K562 (cell line): ENCODE measurements around the gene NUP205. TPM values are rescaled to one million over a fixed set of nuclear protein-coding genes. Genes with fewer than 3 reads are reported as not detected.

Source experiments
- CBX8 ChIP-seq: fragments of 200-600 bp; sonication (generic); IDR thresholded peaks from 2 replicates; pipeline ENCODE4 v1.6.1; 2012; ENCODE audit warnings: borderline replicate concordance, mixed run types, low read depth, mild to moderate bottlenecking, moderate library complexity, mixed read lengths, low read length, control low read depth, inconsistent platforms; ENCODE audit not compliant: poor library complexity, severe bottlenecking; ENCODE audit errors: extremely low read depth
- CCNT2 ChIP-seq: IDR thresholded peaks from 2 replicates; pipeline ENCODE4 v1.6.1; 2011; ENCODE audit warnings: borderline replicate concordance, low read depth, mild to moderate bottlenecking, moderate library complexity, mixed read lengths, low read length; ENCODE audit not compliant: insufficient read length; ENCODE audit errors: extremely low read depth
- CREB5 ChIP-seq: fragments of 250-450 bp; sonication (Bioruptor Pico); IDR thresholded peaks from 2 replicates; pipeline ENCODE4 v1.5.0; 2020; ENCODE audit warnings: mild to moderate bottlenecking
- E2F3 ChIP-seq: fragments of 250-450 bp; sonication (Bioruptor Pico); IDR thresholded peaks from 2 replicates; pipeline ENCODE4 v1.4.0; 2020; ENCODE audit warnings: mild to moderate bottlenecking
- ELF1 ChIP-seq: fragments of 200-800 bp; sonication (Bioruptor generic); IDR thresholded peaks from 2 replicates; pipeline ENCODE4 v1.6.1; 2016; ENCODE audit warnings: missing genetic modification characterization, missing compliant biosample characterization
- ETS1 ChIP-seq: conservative IDR thresholded peaks from 2 replicates; pipeline ENCODE4 v1.6.1; 2011; ENCODE audit warnings: low read depth, mild to moderate bottlenecking, low read length; ENCODE audit not compliant: control insufficient read depth
- HDAC6 ChIP-seq: IDR thresholded peaks from 2 replicates; pipeline ENCODE4 v1.6.1; 2012; ENCODE audit warnings: low read depth, mild to moderate bottlenecking, control low read depth, inconsistent platforms, low read length, moderate library complexity
- ILF3 ChIP-seq: fragments of 450-650 bp; IDR thresholded peaks from 2 replicates; pipeline ENCODE4 v1.6.1; 2018; ENCODE audit warnings: antibody characterized with exemption, mild to moderate bottlenecking, moderate library complexity, borderline replicate concordance
- MCM5 ChIP-seq: fragments of 450-650 bp; IDR thresholded peaks from 2 replicates; pipeline ENCODE4 v1.6.1; 2016; ENCODE audit warnings: low read depth
- NFE2 ChIP-seq: IDR thresholded peaks from 2 replicates; pipeline ENCODE4 v1.6.1; 2014; ENCODE audit warnings: antibody characterized with exemption, low read depth
- PBX2 ChIP-seq, 2 experiments: IDR thresholded peaks in 1 of 2; conservative IDR thresholded peaks in 1 of 2; 2 replicates each; pipeline ENCODE4 v1.6.1; 2016; ENCODE audit warnings: low read depth in 2 of 2, mild to moderate bottlenecking in 1 of 2, missing compliant biosample characterization in 1 of 2, missing genetic modification characterization in 1 of 2, moderate library complexity in 1 of 2
- SETDB1 ChIP-seq: IDR thresholded peaks from one replicate; pipeline ENCODE4 v1.6.1; 2012; ENCODE audit warnings: low read length, control low read depth, inconsistent platforms
- SIN3A ChIP-seq, 2 experiments: fragments of 150-350 bp in 1 of 2; IDR thresholded peaks; 2 replicates each; pipeline ENCODE4 v1.6.1; 2011 to 2016; ENCODE audit warnings: borderline replicate concordance in 2 of 2, low read depth in 2 of 2, low read length in 2 of 2, mild to moderate bottlenecking in 2 of 2, moderate library complexity in 2 of 2; ENCODE audit not compliant: control insufficient read depth in 1 of 2
- SLC30A9 ChIP-seq: fragments of 250-450 bp; sonication (Bioruptor Pico); IDR thresholded peaks from 2 replicates; pipeline ENCODE4 v1.8.0; 2022; ENCODE audit warnings: mild to moderate bottlenecking, moderate library complexity
- TBP ChIP-seq: optimal IDR thresholded peaks from 2 replicates; pipeline ENCODE3; 2011; ENCODE audit warnings: low read depth, low read length, improper control_type of control experiment
- ZNF253 ChIP-seq: fragments of 250-450 bp; sonication (Bioruptor Pico); conservative IDR thresholded peaks from 2 replicates; pipeline ENCODE4 v1.6.1; 2021; ENCODE audit warnings: mild to moderate bottlenecking
- ZNF780A ChIP-seq: fragments of 250-450 bp; sonication (Bioruptor Pico); IDR thresholded peaks from 2 replicates; pipeline ENCODE4 v1.5.0; 2021; ENCODE audit warnings: mild to moderate bottlenecking
- polyA plus RNA-seq, 8 experiments: library from polyadenylated mRNA; depleted of rRNA in 4 of 8; stranded (reverse) in 5 of 8; unstranded in 3 of 8; fragments of >200 nt; fragmentation: Nextera tagmentation in 2 of 8; fragmentation: Illumina TruSeq in 1 of 8; extraction: Ambion mirVana in 2 of 8; extraction: Trizol in 1 of 8; gene quantifications; 2 replicates each; pipeline versions ENCODE4 v1.2.1 to v1.2.3, GENCODE V29; 2011 to 2014; ENCODE audit warnings: inconsistent platforms in 1 of 8, missing spikeins in 1 of 8
- total RNA-seq, 7 experiments: library from RNA; depleted of rRNA in 6 of 7; stranded (reverse); fragments of >200 nt in 6 of 7; fragmentation: Illumina TruSeq in 2 of 7; extraction: Trizol in 2 of 7; gene quantifications; 2 replicates each; pipeline versions ENCODE4 v1.2.1 to v1.2.3, GENCODE V29; 2011 to 2021; ENCODE audit warnings: low replicate concordance in 1 of 7
- TF ChIP-seq, protein P1 (sequence below): sonication (generic); IDR thresholded peaks from 2 replicates; pipeline ENCODE4 v1.6.1; 2016
- TF ChIP-seq, protein P2 (sequence below): fragments of 250-450 bp; sonication (Bioruptor Pico); IDR thresholded peaks from 2 replicates; pipeline ENCODE4 v1.4.0; 2020; ENCODE audit warnings: borderline replicate concordance

The NUP205 gene
- total and polyA plus RNA-seq, 9 of the 15 experiments (the other 6 are each of a cell fraction or from before 2014, with no cell fraction given) = 101 to 282 (median 193) TPM

DNA sequence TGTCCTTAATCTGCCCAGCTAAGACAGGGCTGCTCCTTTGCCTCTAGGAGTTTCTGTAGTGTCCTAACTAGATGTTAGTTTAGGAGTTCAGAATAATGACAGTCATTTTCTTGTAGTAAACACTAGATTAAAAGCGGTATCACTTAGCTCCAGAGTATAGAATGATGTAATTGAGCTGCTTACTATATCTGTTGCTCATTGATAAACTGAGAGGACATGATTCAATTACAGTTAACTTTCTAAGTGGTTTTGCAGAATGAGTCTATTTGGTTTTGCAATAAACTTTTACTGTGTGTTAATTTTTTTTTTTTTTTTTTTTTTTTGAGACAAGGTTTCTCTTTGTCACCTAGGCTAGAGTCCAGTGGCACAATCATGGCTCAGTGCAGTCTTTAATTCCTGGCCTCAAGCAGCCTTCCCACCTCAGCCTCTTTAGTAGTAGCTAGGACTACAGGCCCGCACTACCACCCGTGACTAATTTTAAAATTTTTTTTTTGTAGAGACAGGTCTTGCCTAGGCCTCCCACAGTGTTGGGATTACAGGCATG, 106.4 kb downstream of the NUP205 start (continued):
- no peak for TF ChIP-seq CBX8
- no peak for TF ChIP-seq ZNF253 (CRISPR knock-in tag)
- no peak for TF ChIP-seq ELF1
- TF ChIP-seq, protein P1, sequence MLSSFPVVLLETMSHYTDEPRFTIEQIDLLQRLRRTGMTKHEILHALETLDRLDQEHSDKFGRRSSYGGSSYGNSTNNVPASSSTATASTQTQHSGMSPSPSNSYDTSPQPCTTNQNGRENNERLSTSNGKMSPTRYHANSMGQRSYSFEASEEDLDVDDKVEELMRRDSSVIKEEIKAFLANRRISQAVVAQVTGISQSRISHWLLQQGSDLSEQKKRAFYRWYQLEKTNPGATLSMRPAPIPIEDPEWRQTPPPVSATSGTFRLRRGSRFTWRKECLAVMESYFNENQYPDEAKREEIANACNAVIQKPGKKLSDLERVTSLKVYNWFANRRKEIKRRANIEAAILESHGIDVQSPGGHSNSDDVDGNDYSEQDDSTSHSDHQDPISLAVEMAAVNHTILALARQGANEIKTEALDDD = peak; percentile 99
- no peak for TF ChIP-seq E2F3 (CRISPR knock-in tag)
- TF ChIP-seq CREB5 (CRISPR knock-in tag) = no peak
- no peak for TF ChIP-seq PBX2 (CRISPR knock-in tag; IDR thresholded peaks at IDR 0.05; ENCODE audit: low read depth)
- TF ChIP-seq PBX2 (tag; conservative IDR thresholded peaks at IDR 0.05; ENCODE audit: low read depth) = peak; percentile 27; the same call in 1 of the 2 replicates
- TF ChIP-seq TBP = peak; percentile 34
- no peak; the same call in 1 of the 2 replicates for TF ChIP-seq ILF3
- TF ChIP-seq ZNF780A (CRISPR knock-in tag) = no peak
- TF ChIP-seq SLC30A9 (CRISPR knock-in tag) = no peak
- TF ChIP-seq CCNT2 = peak; percentile 74
- TF ChIP-seq, protein P2, sequence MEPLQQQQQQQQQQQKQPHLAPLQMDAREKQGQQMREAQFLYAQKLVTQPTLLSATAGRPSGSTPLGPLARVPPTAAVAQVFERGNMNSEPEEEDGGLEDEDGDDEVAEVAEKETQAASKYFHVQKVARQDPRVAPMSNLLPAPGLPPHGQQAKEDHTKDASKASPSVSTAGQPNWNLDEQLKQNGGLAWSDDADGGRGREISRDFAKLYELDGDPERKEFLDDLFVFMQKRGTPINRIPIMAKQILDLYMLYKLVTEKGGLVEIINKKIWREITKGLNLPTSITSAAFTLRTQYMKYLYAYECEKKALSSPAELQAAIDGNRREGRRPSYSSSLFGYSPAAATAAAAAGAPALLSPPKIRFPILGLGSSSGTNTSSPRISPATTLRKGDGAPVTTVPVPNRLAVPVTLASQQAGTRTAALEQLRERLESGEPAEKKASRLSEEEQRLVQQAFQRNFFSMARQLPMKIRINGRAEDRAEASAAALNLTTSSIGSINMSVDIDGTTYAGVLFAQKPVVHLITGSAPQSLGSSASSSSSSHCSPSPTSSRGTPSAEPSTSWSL (CRISPR knock-in tag) = no peak
- TF ChIP-seq SIN3A (IDR thresholded peaks at IDR 0.05; ENCODE audit: borderline replicate concordance in 2 of 2, control insufficient read depth in 1 of 2, low read depth in 2 of 2, low read length in 2 of 2) = no peak
- no peak for TF ChIP-seq HDAC6
- TF ChIP-seq MCM5 = no peak
- TF ChIP-seq ETS1 = no peak
- TF ChIP-seq SETDB1 = no peak
- TF ChIP-seq NFE2 = peak; percentile 87
